ELR (cell line): Measurements from ENCODE around the gene CCDC15.

Experiments used
- DNase-seq: peaks from one replicate; pipeline ENCODE4 v3.0.0-alpha.2; 2015; ENCODE audit warnings: low read depth

The CCDC15 gene

GRCh38 chr11:125068368-125068767 is 114.4 kb downstream of the CCDC15 start:
- DNase-seq: no peak

GRCh38 chr11:125069008-125069407 is 115.0 kb downstream of the CCDC15 start:
- peak; percentile 32 for DNase-seq

GRCh38 chr11:125069796-125070195 is 115.8 kb downstream of the CCDC15 start:
- DNase-seq: peak; percentile 57

- peak; percentile 83 for DNase-seq
Observed at GRCh38 chr11:125070699-125071254, 116.8 kb downstream of the CCDC15 start.

GRCh38 chr11:125071435-125071834 is 117.4 kb downstream of the CCDC15 start:
- DNase-seq: no peak

- DNase-seq: no peak
Observed at GRCh38 chr11:125071846-125072217, 117.8 kb downstream of the CCDC15 start.

- DNase-seq: no peak
Observed at GRCh38 chr11:125072218-125072960, 118.4 kb downstream of the CCDC15 start.

GRCh38 chr11:125072961-125073590 is 119.1 kb downstream of the CCDC15 start:
- no peak for DNase-seq

- no peak for DNase-seq
Observed at GRCh38 chr11:125073616-125074483, 119.8 kb downstream of the CCDC15 start.

GRCh38 chr11:125074511-125075241 is 120.7 kb downstream of the CCDC15 start:
- no peak for DNase-seq

GRCh38 chr11:125075242-125075625 is 121.2 kb downstream of the CCDC15 start:
- no peak for DNase-seq

- DNase-seq: peak; percentile 41
Observed at GRCh38 chr11:125075900-125076317, 121.9 kb downstream of the CCDC15 start.

- no peak for DNase-seq
Observed at GRCh38 chr11:125076378-125076945, 122.5 kb downstream of the CCDC15 start.

GRCh38 chr11:125078016-125078415 is 124.0 kb downstream of the CCDC15 start:
- no peak for DNase-seq

- no peak for DNase-seq
Observed at GRCh38 chr11:125078516-125079140, 124.6 kb downstream of the CCDC15 start.

GRCh38 chr11:125079151-125079877 is 125.3 kb downstream of the CCDC15 start:
- peak; percentile 15 for DNase-seq

- DNase-seq: no peak
Observed at GRCh38 chr11:125079878-125080530, 126.0 kb downstream of the CCDC15 start.

- no peak for DNase-seq
Observed at GRCh38 chr11:125080531-125080911, 126.5 kb downstream of the CCDC15 start.

- no peak for DNase-seq
Observed at GRCh38 chr11:125081098-125081798, 127.2 kb downstream of the CCDC15 start.
